Astrocyte (in vitro differentiated cells and primary cell): Measurements from ENCODE around the gene EPHA7. TPM values are rescaled to one million over a fixed set of nuclear protein-coding genes. Genes with fewer than 3 reads are reported as not detected.

Experiments used
- DNase-seq: peaks from one replicate; pipeline ENCODE4 v3.0.0-alpha.2; 2010; ENCODE audit warnings: low read depth
- FAIRE-seq: peaks from 2 replicates; lab custom pipeline; 2011; peaks lifted over from hg19 to GRCh38; lab: Jason Lieb, UNC
- H2AFZ ChIP-seq: 2 replicates; pipeline ENCODE4 v1.6.0; 2012; ENCODE audit warnings: low read depth, low read length, inconsistent platforms
- H3K27ac ChIP-seq: 2 replicates; pipeline ENCODE4 v1.5.1; 2011; ENCODE audit warnings: low read depth, low read length, inconsistent platforms
- H3K27me3 ChIP-seq: 2 replicates; pipeline ENCODE4 v1.6.0; 2011; ENCODE audit warnings: low read length, inconsistent platforms; ENCODE audit not compliant: insufficient read depth
- H3K36me3 ChIP-seq: 2 replicates; pipeline ENCODE4 v1.5.1; 2011; ENCODE audit warnings: low read length, inconsistent platforms; ENCODE audit not compliant: insufficient read depth
- H3K4me1 ChIP-seq: 2 replicates; pipeline ENCODE4 v1.5.1; 2011; ENCODE audit warnings: low read length, inconsistent platforms; ENCODE audit not compliant: insufficient read depth
- H3K4me2 ChIP-seq: 2 replicates; pipeline ENCODE4 v1.6.0; 2012; ENCODE audit warnings: low read length, inconsistent platforms
- H3K4me3 ChIP-seq: 2 replicates; pipeline ENCODE4 v1.5.1; 2011; ENCODE audit warnings: low read depth, mild to moderate bottlenecking, low read length, inconsistent platforms; ENCODE audit not compliant: insufficient read depth
- H3K79me2 ChIP-seq: 2 replicates; pipeline ENCODE4 v1.6.0; 2012; ENCODE audit warnings: mild to moderate bottlenecking, low read length, inconsistent platforms; ENCODE audit not compliant: insufficient read depth
- H3K9ac ChIP-seq: 2 replicates; pipeline ENCODE4 v1.6.0; 2012; ENCODE audit warnings: mild to moderate bottlenecking, low read length, inconsistent platforms
- H3K9me3 ChIP-seq: 2 replicates; pipeline ENCODE4 v1.5.1; 2012; ENCODE audit warnings: low read depth, mild to moderate bottlenecking, low read length, inconsistent platforms; ENCODE audit not compliant: insufficient read depth
- H4K20me1 ChIP-seq: 2 replicates; pipeline ENCODE4 v1.6.0; 2012; ENCODE audit warnings: low read length, inconsistent platforms; ENCODE audit not compliant: insufficient read depth
- H3K27ac Mint-ChIP-seq: one replicate; pipeline ENCODE4 v1.8.0; 2021; ENCODE audit warnings: mild to moderate bottlenecking, mixed read lengths; ENCODE audit not compliant: unreplicated experiment
- H3K27me3 Mint-ChIP-seq: one replicate; pipeline ENCODE4 v1.8.0; 2021; ENCODE audit warnings: low read depth, mixed read lengths; ENCODE audit not compliant: unreplicated experiment
- H3K36me3 Mint-ChIP-seq: one replicate; pipeline ENCODE4 v1.8.0; 2021; ENCODE audit warnings: low read depth, mixed read lengths; ENCODE audit not compliant: unreplicated experiment
- H3K4me1 Mint-ChIP-seq: one replicate; pipeline ENCODE4 v1.8.0; 2021; ENCODE audit warnings: low read depth, mixed read lengths; ENCODE audit not compliant: unreplicated experiment
- H3K4me3 Mint-ChIP-seq: one replicate; pipeline ENCODE4 v1.8.0; 2021; ENCODE audit warnings: mild to moderate bottlenecking, moderate library complexity, mixed read lengths; ENCODE audit not compliant: unreplicated experiment
- H3K9me3 Mint-ChIP-seq: one replicate; pipeline ENCODE4 v1.8.0; 2021; ENCODE audit warnings: mild to moderate bottlenecking, mixed read lengths; ENCODE audit not compliant: unreplicated experiment
- CTCF ChIP-seq: IDR thresholded peaks from 2 replicates; pipeline ENCODE4 v1.5.1; 2011; ENCODE audit warnings: low read depth, mild to moderate bottlenecking, inconsistent platforms, low read length, moderate library complexity; ENCODE audit not compliant: insufficient read depth
- EZH2 ChIP-seq: IDR thresholded peaks from 2 replicates; pipeline ENCODE4 v1.6.1; 2012; ENCODE audit warnings: mild to moderate bottlenecking, low read length, inconsistent platforms; ENCODE audit not compliant: insufficient read depth
- total RNA-seq: library from RNA; stranded (reverse); gene quantifications from 2 replicates; pipeline ENCODE4 v1.2.1, GENCODE V29; 2021

EPHA7 gene
- total RNA-seq, 1 donor from 2014 or later: 0.82 TPM

- H3K27ac ChIP-seq: no peak overlapping the region
- H3K4me2 ChIP-seq: no peak overlapping the region
- no peak for FAIRE-seq
- H3K79me2 ChIP-seq: no peaks in the 10 kb centered on the region
- H3K27me3 ChIP-seq: no peaks in the 10 kb centered on the region
- no peak overlapping the region for H3K4me3 ChIP-seq
- H3K36me3 Mint-ChIP-seq: no peaks in the 10 kb centered on the region
- H3K36me3 ChIP-seq: no peaks in the 10 kb centered on the region
- H4K20me1 ChIP-seq: no peaks in the 10 kb centered on the region
- no peaks in the 10 kb centered on the region for H3K27me3 Mint-ChIP-seq
- H3K27ac Mint-ChIP-seq: no peak overlapping the region
- no peaks in the 10 kb centered on the region for H3K4me1 ChIP-seq
- H2AFZ ChIP-seq: no peak overlapping the region
- no peak overlapping the region for H3K9ac ChIP-seq
- TF ChIP-seq CTCF (no peak), EZH2 (no peak)
- no peaks in the 10 kb centered on the region for H3K9me3 Mint-ChIP-seq
- H3K4me3 Mint-ChIP-seq: no peak overlapping the region
- no peaks in the 10 kb centered on the region for H3K9me3 ChIP-seq
- DNase-seq: no peak
- H3K4me1 Mint-ChIP-seq: no peaks in the 10 kb centered on the region
Measured at GRCh38 chr6:93305088-93305487, 114.3 kb downstream of the EPHA7 start.

GRCh38 chr6:93304505-93304904, 114.9 kb downstream of the EPHA7 start:
- Histone ChIP-seq H2AFZ (no peak overlapping the region), H3K4me3 (no peak overlapping the region), H3K27ac (no peak overlapping the region), H4K20me1 (no peaks in the 10 kb centered on the region), H3K36me3 (no peaks in the 10 kb centered on the region), H3K9ac (no peak overlapping the region), H3K27me3 (no peaks in the 10 kb centered on the region), H3K9me3 (no peaks in the 10 kb centered on the region), H3K4me2 (no peak overlapping the region), H3K4me1 (no peaks in the 10 kb centered on the region), H3K79me2 (no peaks in the 10 kb centered on the region)
- Mint-ChIP-seq H3K27ac (no peak overlapping the region), H3K27me3 (no peaks in the 10 kb centered on the region), H3K4me3 (no peak overlapping the region), H3K4me1 (no peaks in the 10 kb centered on the region), H3K9me3 (no peaks in the 10 kb centered on the region), H3K36me3 (no peaks in the 10 kb centered on the region)
- DNase-seq (no peak), FAIRE-seq (no peak)
- TF ChIP-seq CTCF (no peak), EZH2 (no peak)

GRCh38 chr6:93300661-93301060, 118.7 kb downstream of the EPHA7 start:
- Histone ChIP-seq H3K4me3 (no peak overlapping the region), H3K79me2 (no peaks in the 10 kb centered on the region), H3K9me3 (no peaks in the 10 kb centered on the region), H3K27ac (no peak overlapping the region), H3K9ac (no peak overlapping the region), H3K27me3 (no peaks in the 10 kb centered on the region), H3K4me1 (no peaks in the 10 kb centered on the region), H3K36me3 (no peaks in the 10 kb centered on the region), H3K4me2 (no peak overlapping the region), H4K20me1 (no peaks in the 10 kb centered on the region), H2AFZ (no peak overlapping the region)
- Mint-ChIP-seq H3K9me3 (no peaks in the 10 kb centered on the region), H3K4me3 (no peak overlapping the region), H3K27me3 (no peaks in the 10 kb centered on the region), H3K36me3 (no peaks in the 10 kb centered on the region), H3K4me1 (no peaks in the 10 kb centered on the region), H3K27ac (no peak overlapping the region)
- TF ChIP-seq EZH2 (no peak), CTCF (no peak)
- no peak for FAIRE-seq
- DNase-seq: no peak
